ENCODE measurements around the gene PRXL2B.

PRXL2B gene

GRCh38 chr1:2591581-2592261, 5.1 kb downstream of the PRXL2B start:
- TF ChIP-seq CTCF (IDR thresholded peaks at IDR 0.05; ENCODE audit: borderline replicate concordance, control extremely low read depth, extremely low read depth, insufficient read depth, missing control alignments) = no peak
- DNase-seq (ENCODE audit: low spot score) = no peak

GRCh38 chr1:2592672-2593071, 6.1 kb downstream of the PRXL2B start:
- no peak for DNase-seq (ENCODE audit: low spot score)
- no peak for TF ChIP-seq CTCF (IDR thresholded peaks at IDR 0.05; ENCODE audit: borderline replicate concordance, control extremely low read depth, extremely low read depth, insufficient read depth, missing control alignments)
- in situ Hi-C loops (cut with MboI; ENCODE audit: low sequenced_read_pairs, unreplicated experiment) = no loop called here

More at GRCh38 chr1:2591581-2592261, 5.1 kb downstream of the PRXL2B start:
- in situ Hi-C loops (cut with MboI; ENCODE audit: low sequenced_read_pairs, unreplicated experiment) = no loop called here

- in situ Hi-C loops (cut with MboI; ENCODE audit: low sequenced_read_pairs, unreplicated experiment) = no loop called here
These were observed 6.8 kb downstream of the PRXL2B start for GRCh38 chr1:2593251-2593878.

GRCh38 chr1:2594001-2594640, 7.5 kb downstream of the PRXL2B start:
- DNase-seq (ENCODE audit: low spot score) = no peak
- in situ Hi-C loops (cut with MboI; ENCODE audit: low sequenced_read_pairs, unreplicated experiment) = no loop called here
- no peak for TF ChIP-seq CTCF (IDR thresholded peaks at IDR 0.05; ENCODE audit: borderline replicate concordance, control extremely low read depth, extremely low read depth, insufficient read depth, missing control alignments)

More at GRCh38 chr1:2593251-2593878, 6.8 kb downstream of the PRXL2B start:
- DNase-seq (ENCODE audit: low spot score) = no peak
- TF ChIP-seq CTCF (IDR thresholded peaks at IDR 0.05; ENCODE audit: borderline replicate concordance, control extremely low read depth, extremely low read depth, insufficient read depth, missing control alignments) = no peak

GRCh38 chr1:2594641-2595131, 8.1 kb downstream of the PRXL2B start:
- no peak for DNase-seq (ENCODE audit: low spot score)
- in situ Hi-C loops (cut with MboI; ENCODE audit: low sequenced_read_pairs, unreplicated experiment) = no loop called here
- TF ChIP-seq CTCF (IDR thresholded peaks at IDR 0.05; ENCODE audit: borderline replicate concordance, control extremely low read depth, extremely low read depth, insufficient read depth, missing control alignments) = no peak

GRCh38 chr1:2595261-2595811, 8.8 kb downstream of the PRXL2B start:
- in situ Hi-C loops (cut with MboI; ENCODE audit: low sequenced_read_pairs, unreplicated experiment) = no loop called here
- no peak for DNase-seq (ENCODE audit: low spot score)

More at GRCh38 chr1:2595261-2595811, 8.8 kb downstream of the PRXL2B start:
- TF ChIP-seq CTCF (IDR thresholded peaks at IDR 0.05; ENCODE audit: borderline replicate concordance, control extremely low read depth, extremely low read depth, insufficient read depth, missing control alignments) = no peak
